MM.1S (cell line): ENCODE data around the gene HSDL2.

Experiments
- DNase-seq: peaks from one replicate; pipeline ENCODE4 v3.0.0-alpha.2; 2015
- H2AFZ ChIP-seq: fragments of 300-600 bp; sonication (generic); 2 replicates; pipeline ENCODE4 v1.6.0; 2016; ENCODE audit warnings: antibody characterized with exemption, low read length
- H3F3A ChIP-seq: fragments of 300-600 bp; sonication (generic); 2 replicates; pipeline ENCODE4 v1.6.1; 2016; ENCODE audit warnings: mild to moderate bottlenecking, antibody characterized with exemption, low read length, moderate library complexity, mixed read lengths; ENCODE audit not compliant: insufficient read depth
- H3K27ac ChIP-seq: fragments of 300-600 bp; sonication (generic); 2 replicates; pipeline ENCODE4 v1.5.1; 2016; ENCODE audit warnings: mild to moderate bottlenecking, low read length
- H3K27me3 ChIP-seq: fragments of 300-600 bp; sonication (generic); replicated peaks from 2 replicates; pipeline ENCODE4 v1.6.0; 2016; ENCODE audit warnings: low read length; ENCODE audit not compliant: insufficient read depth
- H3K36me3 ChIP-seq: fragments of 300-600 bp; sonication (generic); replicated peaks from 2 replicates; pipeline ENCODE4 v1.6.1; 2016; ENCODE audit warnings: mild to moderate bottlenecking, low read length, mixed read lengths; ENCODE audit not compliant: insufficient read depth
- H3K4me1 ChIP-seq: fragments of 300-600 bp; sonication (generic); 2 replicates; pipeline ENCODE4 v1.6.1; 2016; ENCODE audit warnings: low read length, mixed read lengths
- H3K4me2 ChIP-seq: fragments of 300-600 bp; sonication (generic); 2 replicates; pipeline ENCODE4 v1.6.0; 2016; ENCODE audit warnings: low read depth, low read length
- H3K4me3 ChIP-seq: fragments of 300-600 bp; sonication (generic); 2 replicates; pipeline ENCODE4 v1.5.1; 2016; ENCODE audit warnings: low read length, mixed read lengths
- H3K79me2 ChIP-seq: fragments of 300-600 bp; sonication (generic); 2 replicates; pipeline ENCODE4 v1.6.1; 2016; ENCODE audit warnings: mixed run types, low read length, mixed read lengths
- H3K9ac ChIP-seq: fragments of 300-600 bp; sonication (generic); 2 replicates; pipeline ENCODE4 v1.6.1; 2016; ENCODE audit warnings: low read length, mixed read lengths
- H3K9me2 ChIP-seq: fragments of 300-600 bp; sonication (generic); replicated peaks from 2 replicates; pipeline ENCODE4 v1.6.1; 2016; ENCODE audit warnings: mild to moderate bottlenecking, low read length, mixed read lengths; ENCODE audit not compliant: insufficient read depth
- H3K9me3 ChIP-seq: fragments of 300-600 bp; sonication (generic); replicated peaks from 2 replicates; pipeline ENCODE4 v1.6.1; 2016; ENCODE audit warnings: mild to moderate bottlenecking, low read length, mixed read lengths; ENCODE audit not compliant: insufficient read depth
- H4K20me1 ChIP-seq: fragments of 300-600 bp; sonication (generic); 2 replicates; pipeline ENCODE4 v1.6.1; 2016; ENCODE audit warnings: mild to moderate bottlenecking, low read length, moderate library complexity, mixed read lengths; ENCODE audit not compliant: insufficient read depth
- EZH2 ChIP-seq: fragments of 300-600 bp; sonication (generic); optimal IDR thresholded peaks from 2 replicates; pipeline ENCODE3; 2017; ENCODE audit warnings: low read depth, mild to moderate bottlenecking, antibody characterized with exemption, low read length, mixed read lengths
- EZH2phosphoT487 ChIP-seq: fragments of 300-600 bp; sonication (generic); IDR thresholded peaks from 2 replicates; pipeline ENCODE4 v1.6.1; 2018; ENCODE audit warnings: antibody characterized with exemption, low read length
- TF ChIP-seq, protein P1 (sequence below): fragments of 300-600 bp; sonication (generic); IDR thresholded peaks from 2 replicates; pipeline ENCODE4 v1.5.1; 2016; ENCODE audit warnings: antibody characterized with exemption, low read length, mixed read lengths

HSDL2 gene

GRCh38 chr9:112496074-112496722 is 116.3 kb downstream of the HSDL2 start:
- Histone ChIP-seq H3K4me1 (no peaks in the 10 kb centered on the region), H3K4me3 (no peak overlapping the region), H3K27ac (no peak overlapping the region), H3K36me3 (0 out of 2 replicates have a peak, but pooled peaks cover 5% of the 10 kb centered on the region), H3K4me2 (no peak overlapping the region), H3K79me2 (0 out of 2 replicates have a peak, but pooled peaks cover 7% of the 10 kb centered on the region), H4K20me1 (no peaks in the 10 kb centered on the region), H3K9me2 (no peaks in the 10 kb centered on the region), H2AFZ (no peak overlapping the region), H3F3A (no peaks in the 10 kb centered on the region), H3K9ac (no peak overlapping the region), H3K27me3 (no peaks in the 10 kb centered on the region), H3K9me3 (no peaks in the 10 kb centered on the region)
- DNase-seq: no peak
- TF ChIP-seq EZH2phosphoT487 (no peak), EZH2 (no peak)
- TF ChIP-seq, protein P1, sequence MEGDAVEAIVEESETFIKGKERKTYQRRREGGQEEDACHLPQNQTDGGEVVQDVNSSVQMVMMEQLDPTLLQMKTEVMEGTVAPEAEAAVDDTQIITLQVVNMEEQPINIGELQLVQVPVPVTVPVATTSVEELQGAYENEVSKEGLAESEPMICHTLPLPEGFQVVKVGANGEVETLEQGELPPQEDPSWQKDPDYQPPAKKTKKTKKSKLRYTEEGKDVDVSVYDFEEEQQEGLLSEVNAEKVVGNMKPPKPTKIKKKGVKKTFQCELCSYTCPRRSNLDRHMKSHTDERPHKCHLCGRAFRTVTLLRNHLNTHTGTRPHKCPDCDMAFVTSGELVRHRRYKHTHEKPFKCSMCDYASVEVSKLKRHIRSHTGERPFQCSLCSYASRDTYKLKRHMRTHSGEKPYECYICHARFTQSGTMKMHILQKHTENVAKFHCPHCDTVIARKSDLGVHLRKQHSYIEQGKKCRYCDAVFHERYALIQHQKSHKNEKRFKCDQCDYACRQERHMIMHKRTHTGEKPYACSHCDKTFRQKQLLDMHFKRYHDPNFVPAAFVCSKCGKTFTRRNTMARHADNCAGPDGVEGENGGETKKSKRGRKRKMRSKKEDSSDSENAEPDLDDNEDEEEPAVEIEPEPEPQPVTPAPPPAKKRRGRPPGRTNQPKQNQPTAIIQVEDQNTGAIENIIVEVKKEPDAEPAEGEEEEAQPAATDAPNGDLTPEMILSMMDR: no peak

GRCh38 chr9:112500842-112501241 is 120.9 kb downstream of the HSDL2 start:
- H3K4me1 ChIP-seq: no peaks in the 10 kb centered on the region
- no peak for TF ChIP-seq EZH2
- TF ChIP-seq, protein P1: no peak
- TF ChIP-seq EZH2phosphoT487: no peak
- H3K27me3 ChIP-seq: no peaks in the 10 kb centered on the region
- no peaks in the 10 kb centered on the region for H4K20me1 ChIP-seq
- H3K9ac ChIP-seq: no peak overlapping the region
- no peak overlapping the region for H2AFZ ChIP-seq
- H3K4me2 ChIP-seq: no peak overlapping the region
- H3K9me2 ChIP-seq: no peaks in the 10 kb centered on the region
- no peaks in the 10 kb centered on the region for H3F3A ChIP-seq
- no peak overlapping the region for H3K27ac ChIP-seq
- no peak for DNase-seq
- H3K79me2 ChIP-seq: 0 out of 2 replicates have a peak, but pooled peaks cover 12% of the 10 kb centered on the region
- H3K36me3 ChIP-seq: no peaks in the 10 kb centered on the region
- H3K9me3 ChIP-seq: no peaks in the 10 kb centered on the region
- H3K4me3 ChIP-seq: no peak overlapping the region

- Histone ChIP-seq H3K4me2 (no peak overlapping the region), H3K9me2 (no peaks in the 10 kb centered on the region), H3F3A (no peaks in the 10 kb centered on the region), H3K36me3 (no peaks in the 10 kb centered on the region), H3K27ac (no peak overlapping the region), H3K79me2 (0 out of 2 replicates have a peak, but pooled peaks cover 12% of the 10 kb centered on the region), H2AFZ (no peak overlapping the region), H3K4me1 (no peaks in the 10 kb centered on the region), H4K20me1 (no peaks in the 10 kb centered on the region), H3K4me3 (no peak overlapping the region), H3K27me3 (no peaks in the 10 kb centered on the region), H3K9me3 (no peaks in the 10 kb centered on the region), H3K9ac (no peak overlapping the region)
- DNase-seq: no peak
- TF ChIP-seq EZH2 (no peak), EZH2phosphoT487 (no peak)
- TF ChIP-seq, protein P1: no peak
Measured at GRCh38 chr9:112501287-112501686, 121.4 kb downstream of the HSDL2 start.
